Measurements from ENCODE around the gene TPSD1.
"Not testable (repeated sequence)": the region's sequence is repeated elsewhere in the genome, so short reads cannot be mapped to it uniquely, and the experiment has no call there.

TPSD1 gene

DNA sequence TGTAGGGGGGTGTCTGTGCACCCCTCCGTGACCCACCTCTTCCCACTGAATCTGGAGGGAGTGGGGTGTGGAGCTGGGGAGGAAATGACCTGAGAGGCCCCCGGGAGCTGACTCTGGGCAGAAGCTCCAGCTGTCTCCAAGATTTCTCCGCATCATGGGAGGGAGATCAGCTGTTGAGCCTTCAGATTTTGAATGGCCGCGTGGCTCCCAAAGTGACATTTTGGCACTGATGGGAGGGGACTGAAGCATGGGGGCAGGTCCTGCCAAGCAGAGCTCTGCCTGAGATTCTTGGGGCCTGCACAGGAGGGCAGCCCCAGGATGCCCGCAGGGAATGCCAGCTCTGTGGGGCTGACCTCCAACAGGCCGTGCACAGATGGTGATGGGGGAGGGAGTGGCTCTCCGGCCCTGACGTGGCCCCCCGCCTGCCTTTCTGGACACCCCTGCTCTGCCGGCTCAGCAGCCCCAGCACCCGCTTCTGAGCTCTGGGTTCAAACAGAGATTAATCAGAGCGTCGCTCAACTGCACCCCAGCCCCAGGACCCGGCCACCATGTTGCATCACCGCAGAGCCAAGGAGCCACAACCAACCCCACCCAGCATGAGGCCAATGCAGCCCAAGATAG, 28.2 kb downstream of the TPSD1 start:
- no peak for DNase-seq

DNA sequence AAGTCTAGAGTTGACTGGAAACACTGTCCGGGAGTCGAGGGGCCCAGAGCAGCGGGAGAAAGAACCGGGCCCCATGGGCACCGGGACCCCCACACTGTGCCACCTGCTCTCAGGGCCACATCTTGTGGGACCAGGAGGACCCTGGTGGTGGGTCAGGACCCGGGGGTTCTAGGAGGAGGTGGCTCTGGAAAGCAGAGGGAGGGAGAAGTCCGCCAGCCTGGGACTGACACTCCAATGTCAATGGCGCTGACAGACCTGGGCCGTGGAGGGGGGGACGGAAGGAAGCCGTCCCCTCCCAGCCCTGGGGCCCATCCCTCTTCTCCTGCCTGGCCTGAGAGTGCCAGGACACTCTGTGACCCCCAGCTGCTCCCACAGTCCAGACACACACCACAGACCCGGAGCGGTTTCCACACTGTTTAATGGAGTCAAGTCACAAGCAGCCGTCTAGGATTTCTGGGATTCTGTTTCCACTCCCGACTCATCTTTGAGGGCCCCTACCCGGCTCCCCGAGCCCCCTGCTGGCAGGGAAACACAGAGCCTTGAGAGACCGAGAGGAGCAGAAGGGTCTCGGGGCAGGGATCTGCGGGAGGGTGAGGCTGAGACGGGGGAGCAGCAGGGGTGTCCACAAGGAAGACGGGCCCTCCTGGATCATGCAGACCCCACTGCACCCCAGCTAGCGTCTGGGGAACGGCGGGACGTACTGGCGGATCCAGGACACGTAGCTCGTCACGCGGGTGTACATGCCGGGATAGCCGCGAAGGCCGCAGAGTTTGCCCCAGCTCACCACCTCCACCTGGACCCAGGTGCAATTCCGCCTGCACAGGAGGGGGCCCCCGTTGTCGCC, 30.0 kb downstream of the TPSD1 start:
- DNase-seq, result no peak

DNA sequence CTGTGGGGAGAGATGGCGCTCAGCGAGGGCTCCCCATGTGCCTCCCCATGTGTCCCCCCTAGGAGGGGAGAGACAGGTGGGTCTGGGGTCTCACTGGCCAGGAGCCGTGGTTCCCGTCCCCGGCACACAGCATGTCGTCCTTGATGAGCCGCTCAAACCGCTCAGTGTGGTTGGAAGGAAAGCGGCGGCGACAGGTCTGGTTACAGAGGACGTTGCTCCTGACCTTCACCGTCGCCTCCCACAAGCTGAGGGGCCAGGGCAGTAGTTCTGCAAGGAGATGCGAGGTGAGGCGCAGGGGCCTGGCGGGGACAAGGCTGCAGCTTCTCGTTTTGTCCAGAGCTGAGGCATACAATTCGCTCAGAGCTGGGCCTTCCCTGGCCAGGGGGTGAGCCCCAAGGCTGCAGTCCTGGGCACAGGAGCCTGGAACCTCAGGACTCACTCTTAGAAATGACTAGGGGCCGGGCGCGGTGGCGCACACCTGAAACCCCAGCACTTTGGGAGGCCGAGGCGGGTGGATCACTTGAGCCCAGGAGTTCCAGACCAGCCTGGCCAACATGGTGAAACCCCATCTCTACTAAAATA, 30.7 kb downstream of the TPSD1 start:
- no peak for DNase-seq

DNA sequence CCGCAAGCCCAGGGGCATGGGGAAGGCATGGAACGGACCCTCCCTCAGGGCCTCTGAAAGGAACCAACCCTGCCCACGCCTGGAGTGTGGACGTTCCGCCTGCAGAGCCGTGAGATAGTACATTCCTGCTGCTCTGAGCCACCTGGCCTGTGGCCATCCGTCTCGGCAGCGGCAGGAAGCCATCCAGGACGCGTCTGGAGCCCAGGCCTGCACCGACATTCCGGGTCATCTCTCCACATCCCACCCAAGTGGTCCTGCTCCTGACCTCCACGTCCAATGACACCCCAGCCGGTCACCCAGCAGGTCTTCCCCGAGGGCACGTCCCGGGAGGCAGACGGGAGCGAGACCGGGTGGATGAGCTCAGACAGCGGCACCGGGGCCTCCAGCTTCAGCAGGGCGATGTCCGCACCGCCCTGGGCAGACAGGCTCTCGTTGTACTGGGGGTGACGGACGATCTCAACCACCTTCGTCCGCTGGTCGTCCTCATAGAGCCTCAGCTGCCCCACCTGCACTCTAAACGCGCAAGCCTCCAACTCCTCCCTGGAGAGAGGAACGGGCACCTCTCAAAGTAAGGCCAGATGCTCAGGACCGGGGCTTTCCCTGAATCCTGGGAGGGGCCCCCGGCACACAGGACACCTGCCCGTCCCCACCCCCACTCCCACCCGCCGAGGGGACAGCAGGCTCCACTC, 32.3 kb downstream of the TPSD1 start:
- no peak for DNase-seq

DNA sequence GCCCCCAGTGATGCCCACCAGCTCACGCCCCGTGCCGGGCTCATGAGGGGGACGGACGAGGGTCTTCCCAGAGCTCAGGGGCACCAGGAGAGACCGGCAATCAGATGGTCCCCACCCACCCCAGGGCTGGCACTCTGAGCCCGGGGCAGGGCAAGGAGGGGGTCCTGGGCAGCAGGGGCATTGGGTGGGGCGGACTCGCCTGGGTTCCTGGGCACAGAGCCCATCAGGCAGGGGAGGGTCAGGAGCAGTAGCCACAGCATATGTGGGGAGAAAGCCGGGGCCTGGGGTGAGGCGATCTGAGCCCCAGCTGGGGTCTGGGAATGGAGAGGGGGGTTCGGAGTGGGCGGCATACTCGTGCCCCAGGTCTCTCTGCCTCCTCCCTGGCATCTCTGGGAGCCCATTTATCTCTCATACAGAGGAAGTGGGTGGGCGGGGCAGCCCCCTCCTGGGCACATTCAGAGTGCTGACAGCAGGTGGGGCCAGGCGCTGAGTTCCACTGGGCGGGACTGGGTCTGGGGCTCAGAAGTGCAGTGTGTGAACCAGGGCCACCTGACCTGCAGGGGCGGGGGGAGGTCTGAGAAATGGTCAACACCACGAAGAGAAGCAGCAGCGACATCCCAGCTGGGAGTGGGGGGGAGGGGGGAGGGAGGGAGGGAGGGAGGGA, 33.1 kb downstream of the TPSD1 start:
- DNase-seq, result no peak

DNA sequence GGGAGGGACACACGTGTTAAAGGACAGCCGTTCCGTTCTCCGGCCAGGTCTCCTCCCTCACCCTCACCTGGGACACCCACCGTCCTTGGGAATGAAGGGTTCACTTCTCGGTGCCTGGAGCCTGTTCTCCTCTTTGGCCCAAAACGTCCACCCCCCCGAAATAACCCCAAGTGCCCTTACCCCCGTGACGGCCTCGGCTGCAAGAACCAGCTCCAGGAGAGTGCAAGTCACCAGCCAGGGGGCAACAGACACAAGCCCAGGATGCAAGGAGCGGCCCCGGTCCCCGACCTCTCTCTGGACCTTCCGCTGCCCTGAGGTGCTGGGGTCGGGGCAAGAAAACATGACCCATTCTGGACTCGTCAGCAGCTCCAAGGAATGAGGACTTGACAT, 33.6 kb downstream of the TPSD1 start:
- no peak for DNase-seq

DNA sequence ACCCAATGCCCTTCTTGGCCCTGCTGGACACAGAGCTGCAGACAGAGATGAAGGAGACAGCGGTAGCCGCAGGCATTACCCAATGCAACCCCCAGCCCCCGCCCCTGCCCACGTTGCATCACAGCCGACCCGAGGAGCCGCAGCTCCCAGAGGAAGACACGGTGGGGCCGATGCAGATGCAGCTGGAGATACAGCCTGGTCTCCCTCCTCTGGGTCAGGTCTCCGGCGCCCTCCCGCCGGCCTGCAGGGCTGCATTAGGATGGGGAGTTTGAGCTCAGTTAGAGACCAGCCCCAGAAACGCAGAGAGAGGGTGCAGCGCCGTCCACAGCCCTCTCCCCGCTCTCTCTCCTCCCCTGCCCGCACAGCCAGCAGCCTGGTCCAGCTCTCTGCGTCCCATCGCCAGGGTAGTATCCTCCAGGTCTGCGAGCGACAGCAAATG, 34.2 kb downstream of the TPSD1 start:
- DNase-seq, result no peak

DNA sequence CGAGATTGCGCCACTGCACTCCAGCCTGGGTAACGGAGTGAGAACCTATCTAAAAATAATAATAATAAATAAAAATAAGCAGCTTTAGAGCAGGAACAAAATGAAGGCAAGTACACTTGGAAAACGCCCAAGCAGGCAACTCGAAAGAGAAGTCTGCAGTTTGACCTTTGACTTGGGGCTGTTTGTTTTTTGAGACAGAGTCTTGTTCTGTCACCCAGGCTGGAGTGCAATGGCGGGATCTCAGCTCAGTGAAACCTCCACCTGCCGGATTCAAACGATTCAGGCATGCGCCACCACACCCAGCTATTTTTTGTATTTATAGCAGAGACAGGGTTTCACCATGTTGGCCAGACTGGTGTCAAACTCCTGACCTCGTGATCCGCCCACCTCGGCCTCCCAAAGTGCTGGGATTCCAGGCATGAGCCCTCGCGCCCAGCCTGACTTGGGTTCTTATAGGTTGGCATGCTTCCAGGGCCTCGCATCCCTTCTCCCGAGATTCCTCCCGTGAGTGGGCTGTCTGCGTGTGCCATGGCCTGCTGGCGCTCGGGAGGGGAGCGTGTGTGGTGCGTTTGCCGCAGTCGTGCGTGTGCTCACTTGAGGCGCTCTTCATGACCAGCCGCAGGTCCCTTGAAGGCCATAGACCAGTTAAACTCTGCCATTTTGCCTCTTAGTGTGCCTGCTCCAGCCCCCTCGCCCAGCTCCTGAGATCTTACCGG, 35.1 kb downstream of the TPSD1 start:
- DNase-seq, result no peak

DNA sequence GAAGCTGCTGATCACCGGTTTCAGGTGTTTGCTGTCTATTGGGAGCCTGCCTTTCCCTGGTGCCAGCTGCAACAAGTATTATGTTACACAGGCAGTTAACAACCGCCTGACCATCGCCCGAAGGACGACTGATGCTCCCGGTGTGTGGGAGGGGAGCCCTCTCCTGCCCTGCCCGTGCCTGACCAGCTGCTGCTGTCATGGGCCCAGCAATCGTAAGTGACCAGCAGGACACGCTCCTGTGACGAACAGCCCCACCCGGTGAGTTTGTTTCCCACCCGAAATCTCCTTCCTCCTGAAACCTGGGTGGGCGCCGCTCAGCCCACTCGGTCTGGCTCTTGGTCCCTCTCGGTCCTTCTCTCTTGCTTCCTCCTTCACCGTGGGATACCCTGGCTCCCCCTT, 35.7 kb downstream of the TPSD1 start:
- no peak for DNase-seq

DNA sequence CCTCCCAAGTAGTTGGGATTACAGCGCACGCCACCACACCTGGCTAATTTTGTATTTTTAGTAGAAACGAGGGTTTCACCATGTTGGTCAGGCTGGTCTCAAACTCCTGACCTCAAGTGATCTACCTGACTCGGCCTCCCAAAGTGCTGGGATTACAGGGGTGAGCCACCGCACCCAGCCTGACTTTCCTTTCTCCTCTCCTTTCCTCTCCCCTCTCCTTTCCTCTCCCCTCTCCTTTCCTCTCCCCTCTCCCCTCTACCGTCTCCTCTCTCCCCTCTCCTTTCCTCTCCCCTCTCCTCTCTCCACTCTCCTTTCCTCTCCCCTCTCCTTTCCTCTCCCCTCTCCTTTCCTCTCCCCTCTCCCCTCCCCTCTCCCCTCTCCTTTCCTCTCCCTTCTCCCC, 36.3 kb downstream of the TPSD1 start:
- not testable (repeated sequence) for DNase-seq

DNA sequence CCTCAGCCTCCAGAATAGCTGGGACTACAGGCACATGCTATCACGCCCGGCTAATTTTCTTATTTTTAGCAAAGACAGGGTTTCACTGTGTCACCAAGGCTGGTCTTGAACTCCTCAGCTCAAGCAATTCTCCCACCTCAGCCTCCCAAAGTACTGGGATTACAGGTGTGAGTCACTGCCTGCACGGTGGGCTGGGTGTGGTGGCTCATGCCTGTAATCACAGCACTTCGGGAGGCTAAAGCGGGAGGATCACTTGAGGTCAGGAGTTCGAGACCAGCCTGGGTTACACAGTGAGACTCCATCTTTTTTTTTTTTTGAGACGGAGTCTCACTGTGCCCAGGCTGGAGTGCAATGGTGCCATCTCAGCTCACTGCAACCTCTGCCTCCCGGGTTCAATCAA, 36.9 kb downstream of the TPSD1 start:
- not testable (repeated sequence) for DNase-seq

DNA sequence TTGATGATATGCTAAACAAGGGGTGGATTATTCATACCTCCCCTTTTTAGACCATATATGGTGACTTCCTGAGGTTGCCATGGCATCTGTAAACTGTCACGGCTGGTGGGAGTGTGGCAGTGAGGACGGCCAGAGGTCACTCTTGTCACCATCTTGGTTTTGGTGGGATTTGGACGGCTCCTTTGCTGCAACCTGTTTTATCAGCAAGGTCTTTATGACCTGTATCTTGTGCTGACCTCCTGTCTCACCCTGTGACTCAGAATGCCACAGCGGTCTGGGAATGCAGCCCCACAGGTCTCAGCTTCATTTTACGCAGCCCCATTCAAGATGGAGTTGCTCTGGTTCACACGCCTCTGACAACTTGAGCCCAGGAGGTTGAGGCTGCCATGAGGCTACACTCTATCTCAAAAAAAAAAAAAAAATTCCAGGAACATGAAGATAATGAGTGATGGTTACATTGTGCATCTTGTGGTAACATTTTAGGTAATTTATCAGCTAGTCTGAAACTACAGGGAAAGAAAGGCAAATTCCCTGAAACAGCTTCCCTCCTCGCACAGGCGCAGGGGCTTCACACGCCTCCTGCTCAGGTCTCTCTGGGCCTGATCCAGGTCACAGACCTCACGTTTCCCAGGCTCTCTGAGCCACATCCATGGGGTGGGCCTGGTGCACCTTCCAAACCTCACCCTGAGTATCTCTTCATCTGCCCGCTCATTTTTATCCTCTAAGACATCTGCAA, 38.2 kb downstream of the TPSD1 start:
- DNase-seq, result no peak

DNA sequence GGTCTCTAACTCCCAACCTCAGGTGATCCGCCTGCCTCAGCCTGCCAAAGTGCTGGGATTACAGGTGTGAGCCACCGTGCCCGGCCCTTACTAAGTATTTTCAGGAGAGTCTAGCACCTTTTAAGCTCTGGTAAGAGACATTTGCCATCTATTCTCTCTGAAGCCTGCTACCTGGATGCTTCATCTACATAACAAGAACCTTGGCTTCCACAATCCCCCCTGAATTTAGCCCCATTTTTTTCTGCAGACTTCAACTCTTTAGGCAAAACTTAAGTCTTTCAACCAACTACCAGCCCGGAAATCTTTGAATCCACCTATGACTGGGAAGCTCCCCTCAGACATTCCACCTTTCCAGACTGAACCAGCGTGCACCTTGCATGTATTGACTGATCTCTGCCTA, 39.6 kb downstream of the TPSD1 start:
- DNase-seq, result no peak

DNA sequence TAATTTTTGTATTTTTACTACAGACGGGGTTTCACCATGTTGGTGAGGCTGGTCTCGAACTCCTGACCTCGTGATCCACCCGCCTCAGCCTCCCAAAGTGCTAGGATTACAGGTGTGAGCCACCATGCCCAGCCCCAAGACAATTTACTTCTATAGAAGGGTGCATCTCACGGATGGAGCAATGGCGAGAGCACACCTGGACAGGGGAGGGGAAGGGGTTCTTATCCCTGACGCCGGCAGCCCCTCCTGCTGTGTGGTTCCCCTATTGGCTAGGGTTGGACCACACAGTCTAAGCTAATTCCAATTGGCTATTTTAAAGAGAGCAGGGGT, 40.8 kb downstream of the TPSD1 start:
- not testable (repeated sequence) for DNase-seq

DNA sequence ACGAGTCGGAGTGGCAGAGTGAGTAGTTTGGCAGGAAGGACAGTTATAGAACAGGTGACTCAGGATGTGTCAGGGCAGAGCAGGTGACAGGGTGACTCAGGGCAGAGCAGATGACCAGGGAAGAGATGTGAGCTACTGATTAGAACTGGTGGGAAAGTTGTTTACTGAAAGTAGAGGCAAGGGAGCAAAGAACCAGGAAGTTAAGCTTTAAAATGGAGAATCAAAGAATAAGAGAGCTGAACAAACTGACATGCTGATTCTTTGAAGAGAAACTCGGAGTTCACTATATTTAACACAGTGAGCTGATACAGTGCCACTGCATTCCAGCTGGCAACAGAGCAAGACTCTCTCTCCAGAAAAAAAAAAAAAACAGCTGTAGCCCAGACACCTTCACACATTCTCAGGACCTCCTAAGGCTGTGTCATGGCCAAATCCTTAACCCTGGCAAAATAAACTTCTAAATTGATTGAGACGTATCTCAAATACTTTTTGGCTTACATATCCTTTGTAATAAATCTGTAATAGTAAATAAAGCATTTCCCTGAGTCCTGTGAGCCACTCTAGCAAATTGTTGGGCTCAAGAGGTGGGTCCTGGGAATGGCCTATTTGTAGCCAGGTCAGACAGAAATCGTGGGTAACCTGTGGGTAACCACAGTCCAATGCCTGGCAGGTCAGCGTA, 41.3 kb downstream of the TPSD1 start:
- no peak for DNase-seq

DNA sequence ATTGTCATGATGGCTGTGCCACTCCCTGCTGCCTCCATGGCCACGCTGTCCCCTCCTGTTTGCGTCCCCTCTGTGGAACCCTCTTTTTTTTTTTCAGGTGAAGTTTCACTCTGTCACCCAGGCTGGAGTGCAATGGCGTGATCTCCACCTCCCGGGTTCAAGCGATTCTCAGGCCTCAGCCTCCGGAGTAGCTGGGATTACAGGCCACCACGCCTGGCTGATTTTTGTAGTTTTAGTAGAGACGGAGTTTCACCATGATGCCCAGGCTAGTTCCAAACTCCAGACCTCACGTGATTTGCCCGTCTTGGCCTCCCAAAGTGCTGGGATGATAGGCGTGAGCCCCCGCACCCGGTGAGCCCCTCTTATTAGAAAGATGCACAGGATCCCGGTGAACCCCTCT, 42.5 kb downstream of the TPSD1 start:
- DNase-seq, result no peak

DNA sequence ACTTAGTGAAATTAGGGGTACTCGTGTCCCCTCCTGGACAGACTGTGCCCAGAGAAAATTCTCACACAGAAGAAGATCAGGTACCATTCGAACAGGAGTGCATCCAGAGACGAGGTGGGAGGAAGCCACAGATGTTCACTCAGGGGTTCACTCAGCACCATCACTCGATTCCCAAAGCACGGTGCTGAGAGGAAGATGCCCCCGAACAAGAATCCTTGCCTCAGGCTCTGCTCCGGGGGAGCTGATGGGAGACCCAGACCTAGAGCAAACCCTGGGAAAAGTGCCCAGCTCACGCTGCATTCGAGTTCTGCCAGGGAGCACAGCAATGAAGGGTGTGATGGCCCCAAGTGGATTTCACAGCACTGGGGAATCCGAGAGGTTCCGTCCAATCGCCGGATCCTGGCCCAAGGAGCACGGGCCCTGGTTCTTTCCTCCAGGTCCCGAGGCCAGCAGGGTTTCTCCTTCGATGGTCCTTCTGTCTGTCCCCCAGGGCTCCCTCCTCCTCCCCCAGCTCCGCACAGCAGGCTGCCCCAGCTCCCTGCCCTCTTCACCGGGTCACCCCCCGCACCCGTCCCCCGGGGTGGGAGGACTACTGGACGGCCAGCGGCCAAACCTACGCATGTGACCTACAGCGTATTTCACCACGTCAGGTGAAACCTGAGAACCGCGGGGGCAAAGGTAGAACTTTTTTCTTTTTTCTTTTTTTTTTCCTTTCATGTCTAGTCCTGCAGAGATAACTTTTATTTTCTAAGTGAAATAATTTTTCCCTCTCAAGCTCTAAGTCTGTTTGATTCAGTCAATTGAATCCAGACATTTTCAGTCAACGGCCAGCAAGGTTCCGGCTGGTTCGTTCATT, 43.4 kb downstream of the TPSD1 start:
- no peak for DNase-seq

DNA sequence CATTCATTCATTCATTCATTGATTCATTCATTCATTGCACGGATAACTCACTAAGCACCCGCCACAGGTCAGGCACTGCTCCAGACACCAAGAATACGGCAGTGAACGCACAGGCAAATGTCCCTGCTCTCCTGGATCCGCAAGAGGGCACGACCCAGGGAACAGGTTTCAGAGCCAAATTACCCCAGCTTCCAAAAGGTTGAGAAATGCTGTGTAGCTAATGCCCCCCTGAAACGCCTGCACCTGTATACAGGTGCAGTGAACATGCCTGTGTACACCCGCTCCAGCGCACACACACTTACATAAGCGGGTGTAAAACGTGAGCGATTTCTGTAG, 44.0 kb downstream of the TPSD1 start:
- DNase-seq, result no peak

DNA sequence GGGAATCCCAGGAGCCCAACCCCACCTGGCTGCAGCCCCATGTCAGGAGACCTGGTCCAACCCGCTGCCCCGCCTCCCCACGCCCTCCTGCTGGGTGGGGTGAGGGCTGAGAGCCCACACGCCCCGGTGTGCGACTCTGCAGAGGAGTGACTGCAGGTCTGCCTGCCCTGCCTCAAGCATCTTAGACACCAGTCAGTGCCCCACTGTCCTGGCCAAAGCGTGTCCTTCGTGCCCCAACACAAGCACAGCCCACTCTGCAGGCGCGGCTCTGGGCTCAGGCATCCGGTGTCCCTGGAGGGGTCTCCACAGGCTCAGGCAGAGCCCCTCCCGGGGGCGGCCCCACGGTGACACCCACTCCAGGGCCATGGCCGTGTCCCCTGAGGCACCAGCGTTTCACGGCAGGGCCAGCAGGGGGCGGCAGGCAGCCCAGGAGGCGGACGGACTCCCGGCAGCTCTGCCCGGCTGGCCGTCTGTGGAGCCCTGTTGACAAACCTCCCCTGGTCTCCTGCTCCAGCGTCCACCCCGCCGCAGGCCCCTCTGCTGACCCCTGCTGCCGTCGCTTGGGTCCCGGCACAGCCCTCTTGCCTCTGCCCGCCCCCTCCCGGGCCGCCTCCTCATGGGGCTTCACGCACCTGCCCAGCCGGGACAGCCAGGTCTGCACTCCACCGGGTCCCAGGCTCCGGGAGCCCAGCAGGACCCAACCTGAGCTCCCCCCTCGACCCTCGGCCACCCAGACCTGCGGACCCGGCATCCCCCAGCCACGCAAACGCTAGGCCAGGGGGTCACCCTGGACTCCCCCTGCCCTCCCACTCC, 45.0 kb downstream of the TPSD1 start:
- DNase-seq, result no peak
